Neuronal stem cell (in vitro differentiated cells): ENCODE data around the gene SPATA46. TPM values are rescaled to one million over a fixed set of nuclear protein-coding genes. Genes with fewer than 3 reads are reported as not detected.

Source experiments
- DNase-seq: peaks from one replicate; pipeline ENCODE4 v3.0.0-alpha.2; 2013; ENCODE audit warnings: low spot score
- H2AFZ ChIP-seq: one replicate; pipeline ENCODE4 v1.6.1; 2013; ENCODE audit warnings: mild to moderate bottlenecking, low read length, inconsistent platforms
- H2AK5ac ChIP-seq: 2 replicates; pipeline ENCODE4 v1.6.1; 2013; ENCODE audit warnings: low read depth, mild to moderate bottlenecking, inconsistent platforms, low read length, moderate library complexity, mixed read lengths
- H2BK120ac ChIP-seq: 2 replicates; pipeline ENCODE4 v1.6.1; 2013; ENCODE audit warnings: low read depth, mild to moderate bottlenecking, inconsistent platforms, low read length, moderate library complexity, mixed read lengths
- H2BK12ac ChIP-seq: one replicate; pipeline ENCODE4 v1.6.1; 2013; ENCODE audit warnings: low read length, inconsistent platforms
- H2BK15ac ChIP-seq: 2 replicates; pipeline ENCODE4 v1.6.1; 2013; ENCODE audit warnings: mild to moderate bottlenecking, low read length, inconsistent platforms, mixed read lengths
- H2BK5ac ChIP-seq: one replicate; pipeline ENCODE4 v1.6.1; 2013; ENCODE audit warnings: inconsistent platforms, mild to moderate bottlenecking, low read length, moderate library complexity
- H3K14ac ChIP-seq: one replicate; pipeline ENCODE4 v1.6.1; 2013; ENCODE audit warnings: low read length, inconsistent platforms
- H3K18ac ChIP-seq: 2 replicates; pipeline ENCODE4 v1.6.1; 2013; ENCODE audit warnings: low read length, inconsistent platforms
- H3K23ac ChIP-seq: 2 replicates; pipeline ENCODE4 v1.6.1; 2013; ENCODE audit warnings: low read depth, mild to moderate bottlenecking, mixed read lengths, low read length, inconsistent platforms; ENCODE audit not compliant: poor library complexity
- H3K27ac ChIP-seq: replicated peaks from 3 replicates; pipeline ENCODE4 v1.5.1; 2013; ENCODE audit warnings: low read length, inconsistent platforms
- H3K27me3 ChIP-seq, 3 experiments: 2 replicates each; pipeline ENCODE4 v1.6.1; 2013; ENCODE audit warnings: low read length in 3 of 3, mild to moderate bottlenecking in 2 of 3, inconsistent platforms in 1 of 3, low read depth in 1 of 3, mixed read lengths in 1 of 3, moderate library complexity in 1 of 3; ENCODE audit not compliant: control insufficient read depth in 3 of 3, insufficient read depth in 3 of 3
- H3K36me3 ChIP-seq, 2 donors: replicated peaks in 1 of 2; 2 replicates each; pipeline ENCODE4 v1.6.1; 2013; ENCODE audit warnings: low read length in 2 of 2; ENCODE audit not compliant: control insufficient read depth in 2 of 2, insufficient read depth in 2 of 2
- H3K4ac ChIP-seq: 2 replicates; pipeline ENCODE4 v1.6.1; 2013; ENCODE audit warnings: inconsistent platforms, mild to moderate bottlenecking, low read length, moderate library complexity
- H3K4me1 ChIP-seq, 2 donors: 1 replicate in 1 of 2; 2 replicates in 1 of 2; pipeline ENCODE4 v1.6.1; 2013; ENCODE audit warnings: low read length in 2 of 2, low read depth in 1 of 2; ENCODE audit not compliant: control insufficient read depth in 2 of 2, insufficient read depth in 1 of 2
- H3K4me2 ChIP-seq: one replicate; pipeline ENCODE4 v1.6.1; 2013; ENCODE audit warnings: mild to moderate bottlenecking, low read length, inconsistent platforms; ENCODE audit not compliant: insufficient read depth, poor library complexity, severe bottlenecking
- H3K4me3 ChIP-seq, 2 donors: 2 replicates each; pipeline ENCODE4 v1.5.1; 2013; ENCODE audit warnings: low read length in 2 of 2, mild to moderate bottlenecking in 2 of 2, inconsistent platforms in 1 of 2, moderate library complexity in 1 of 2
- H3K79me1 ChIP-seq: one replicate; pipeline ENCODE4 v1.6.1; 2013; ENCODE audit warnings: low read depth, mild to moderate bottlenecking, inconsistent platforms, low read length, moderate library complexity
- H3K9ac ChIP-seq: one replicate; pipeline ENCODE4 v1.6.1; 2013; ENCODE audit warnings: mild to moderate bottlenecking, low read depth, low read length, inconsistent platforms; ENCODE audit not compliant: poor library complexity
- H3K9me3 ChIP-seq, 2 donors: replicated peaks in 1 of 2; 2 replicates each; pipeline versions ENCODE3 to v1.6.1; 2013; ENCODE audit warnings: low read length in 2 of 2, mild to moderate bottlenecking in 2 of 2, inconsistent platforms in 1 of 2, low read depth in 1 of 2, mixed read lengths in 1 of 2, moderate library complexity in 1 of 2; ENCODE audit not compliant: control insufficient read depth in 2 of 2, insufficient read depth in 1 of 2
- H4K8ac ChIP-seq: one replicate; pipeline ENCODE4 v1.6.1; 2013; ENCODE audit warnings: low read depth, mild to moderate bottlenecking, inconsistent platforms, low read length, moderate library complexity
- H4K91ac ChIP-seq: one replicate; pipeline ENCODE4 v1.6.1; 2013; ENCODE audit warnings: low read length, low read depth, mild to moderate bottlenecking, inconsistent platforms; ENCODE audit not compliant: poor library complexity
- WGBS, 2 donors: extraction: QIAGEN DNeasy Blood & Tissue Kit; methylation state at CpG; one replicate each; pipeline ENCODE4 v1.1.7; 2013; ENCODE audit warnings: missing lambda C conversion rate in 2 of 2, mixed read lengths in 1 of 2; ENCODE audit not compliant: insufficient read length in 2 of 2, insufficient replicate concordance in 1 of 2; ENCODE audit errors: extremely low coverage in 2 of 2; 5-methylcytosine and 5-hydroxymethylcytosine counted together
- small RNA-seq: library from polyadenylated mRNA; stranded (forward); fragments of <200 nt; extraction: miRNeasy Mini kit (QIAGEN cat#:217004); gene quantifications from one replicate; pipeline ENCODE3, GENCODE V24; 2013; ENCODE audit not compliant: insufficient read depth

The SPATA46 gene

GRCh38 chr1:162326559-162326958 is 50.1 kb downstream of the SPATA46 start:
- no peak overlapping the region for H2BK12ac ChIP-seq
- no peak for DNase-seq
- H3K9me3 ChIP-seq, result no peaks in the 10 kb centered on the region
- H3K14ac ChIP-seq, result no peak overlapping the region
- no peak overlapping the region for H3K23ac ChIP-seq
- no peak overlapping the region for H2BK15ac ChIP-seq
- H3K79me1 ChIP-seq, result no peaks in the 10 kb centered on the region
- H3K4ac ChIP-seq, result no peak overlapping the region
- no peak overlapping the region for H3K9ac ChIP-seq
- H3K27me3 ChIP-seq, result no peaks in the 10 kb centered on the region
- H2AFZ ChIP-seq, result no peak overlapping the region
- no peak overlapping the region for H2BK120ac ChIP-seq
- no peak overlapping the region for H4K8ac ChIP-seq
- H3K4me1 ChIP-seq, result peaks cover 0 to 2% of the 10 kb centered on the region in 2 donors
- H4K91ac ChIP-seq, result no peak overlapping the region
- H3K27ac ChIP-seq, result no peak overlapping the region
- no peak overlapping the region for H3K18ac ChIP-seq
- no peak overlapping the region for H2BK5ac ChIP-seq
- no peak overlapping the region for H2AK5ac ChIP-seq
- no peaks in the 10 kb centered on the region for H3K36me3 ChIP-seq
- H3K4me3 ChIP-seq, result no peak overlapping the region
- H3K4me2 ChIP-seq, result no peak overlapping the region

- WGBS, 2 donors, result no CpG with 5 or more reads among the region's 2 CpGs
Measured at GRCh38 chr1:162324396-162324795, 52.3 kb downstream of the SPATA46 start.

More at GRCh38 chr1:162324396-162324795, 52.3 kb downstream of the SPATA46 start:
- Histone ChIP-seq H3K4me1 (peaks cover 0 to 4% of the 10 kb centered on the region in 2 donors), H3K27ac (no peak overlapping the region), H3K4me3 (no peak overlapping the region), H3K23ac (no peak overlapping the region), H2AK5ac (no peak overlapping the region), H3K14ac (no peak overlapping the region), H3K79me1 (no peaks in the 10 kb centered on the region), H2BK15ac (no peak overlapping the region), H3K27me3 (no peaks in the 10 kb centered on the region), H4K8ac (no peak overlapping the region), H4K91ac (no peak overlapping the region), H3K18ac (no peak overlapping the region), H2BK12ac (no peak overlapping the region), H2AFZ (no peak overlapping the region), H3K4me2 (no peak overlapping the region), H3K36me3 (no peaks in the 10 kb centered on the region), H2BK5ac (no peak overlapping the region), H3K9ac (no peak overlapping the region), H3K4ac (no peak overlapping the region), H3K9me3 (no peaks in the 10 kb centered on the region), H2BK120ac (no peak overlapping the region)
- no peak for DNase-seq

Small RNA genes within 50 kb of the gene (small RNA-seq; reads per million reads assigned to genes)
- 4.3 reads per million, percentile 11 among the genes with 10 or more reads in this experiment for gene MIR556
- not detected for gene RNA5SP61
